ENCODE measurements around the gene TBC1D19.

TBC1D19 gene

GRCh38 chr4:26721685-26722084 is 137.8 kb downstream of the TBC1D19 start:
- TF ChIP-seq CTCF (conservative IDR thresholded peaks at IDR 0.05; ENCODE audit: low read depth, low read length) = no peak
- no peak overlapping the region for H3K4me3 ChIP-seq (ENCODE audit: low read length)
- no peak for DNase-seq (ENCODE audit: low read depth)

GRCh38 chr4:26723216-26723615 is 139.3 kb downstream of the TBC1D19 start:
- no peak overlapping the region for H3K4me3 ChIP-seq (ENCODE audit: low read length)
- no peak for DNase-seq (ENCODE audit: low read depth)
- TF ChIP-seq CTCF (conservative IDR thresholded peaks at IDR 0.05; ENCODE audit: low read depth, low read length) = no peak

- no peak for DNase-seq (ENCODE audit: low read depth)
- no peak for TF ChIP-seq CTCF (conservative IDR thresholded peaks at IDR 0.05; ENCODE audit: low read depth, low read length)
- no peak overlapping the region for H3K4me3 ChIP-seq (ENCODE audit: low read length)
Observed at GRCh38 chr4:26724534-26724933, 140.7 kb downstream of the TBC1D19 start.

- no peak for TF ChIP-seq CTCF (conservative IDR thresholded peaks at IDR 0.05; ENCODE audit: low read depth, low read length)
- H3K4me3 ChIP-seq (ENCODE audit: low read length) = no peak overlapping the region
- no peak for DNase-seq (ENCODE audit: low read depth)
Observed at GRCh38 chr4:26726655-26727387, 142.9 kb downstream of the TBC1D19 start.

GRCh38 chr4:26727844-26728243 is 144.0 kb downstream of the TBC1D19 start:
- no peak for TF ChIP-seq CTCF (conservative IDR thresholded peaks at IDR 0.05; ENCODE audit: low read depth, low read length)
- H3K4me3 ChIP-seq (ENCODE audit: low read length) = no peak overlapping the region
- no peak for DNase-seq (ENCODE audit: low read depth)

- DNase-seq (ENCODE audit: low read depth) = no peak
- H3K4me3 ChIP-seq (ENCODE audit: low read length) = no peak overlapping the region
- TF ChIP-seq CTCF (conservative IDR thresholded peaks at IDR 0.05; ENCODE audit: low read depth, low read length) = no peak
Observed at GRCh38 chr4:26729027-26729426, 145.1 kb downstream of the TBC1D19 start.

GRCh38 chr4:26729547-26729946 is 145.7 kb downstream of the TBC1D19 start:
- no peak for TF ChIP-seq CTCF (conservative IDR thresholded peaks at IDR 0.05; ENCODE audit: low read depth, low read length)
- no peak overlapping the region for H3K4me3 ChIP-seq (ENCODE audit: low read length)
- no peak for DNase-seq (ENCODE audit: low read depth)
